Fibroblast of upper back skin (primary cell): ENCODE results near the gene MAPK14.
A peak's percentile ranks its signal among the peaks of the same experiment; 100 is the strongest.

Source experiments
- DNase-seq: peaks from one replicate; pipeline ENCODE4 v3.0.0-alpha.2; 2013

The MAPK14 gene

DNA sequence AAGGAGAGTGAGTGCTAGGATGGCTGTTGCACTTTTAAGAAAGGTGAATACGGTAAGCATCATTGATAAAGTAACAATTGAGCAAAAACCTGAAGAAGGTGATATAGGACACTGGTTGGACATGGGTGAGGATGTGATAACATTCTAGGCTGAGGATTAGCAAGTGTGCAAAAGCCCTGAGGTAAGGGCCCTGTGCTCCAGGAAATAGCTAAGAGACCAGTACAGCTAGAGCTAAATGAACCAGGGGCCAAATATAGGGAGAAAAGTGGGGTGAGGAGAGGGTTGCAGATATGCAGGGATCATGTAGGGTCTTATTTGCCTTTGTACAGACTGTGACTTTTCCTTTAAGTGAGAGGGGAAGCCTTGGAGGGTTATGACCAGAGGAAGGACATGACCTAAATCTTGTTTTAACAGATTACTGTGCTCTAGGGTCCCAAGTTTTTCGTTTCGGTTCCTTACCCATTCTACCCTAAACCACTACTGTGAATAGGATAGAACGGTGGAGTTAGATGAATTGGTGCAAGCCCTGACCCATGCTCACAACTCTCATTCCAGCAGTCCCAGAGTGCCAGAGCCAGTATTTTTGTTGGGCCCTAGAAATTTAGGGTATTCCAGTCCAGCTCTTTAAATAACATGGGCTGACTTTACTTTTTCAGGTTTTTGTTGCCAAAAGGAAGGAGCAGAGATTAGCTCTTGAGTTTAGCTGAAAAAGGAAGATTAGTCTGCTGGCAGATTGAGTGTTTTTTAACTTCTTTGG is 10.7 kb downstream of the MAPK14 start:
- no peak for DNase-seq

DNA sequence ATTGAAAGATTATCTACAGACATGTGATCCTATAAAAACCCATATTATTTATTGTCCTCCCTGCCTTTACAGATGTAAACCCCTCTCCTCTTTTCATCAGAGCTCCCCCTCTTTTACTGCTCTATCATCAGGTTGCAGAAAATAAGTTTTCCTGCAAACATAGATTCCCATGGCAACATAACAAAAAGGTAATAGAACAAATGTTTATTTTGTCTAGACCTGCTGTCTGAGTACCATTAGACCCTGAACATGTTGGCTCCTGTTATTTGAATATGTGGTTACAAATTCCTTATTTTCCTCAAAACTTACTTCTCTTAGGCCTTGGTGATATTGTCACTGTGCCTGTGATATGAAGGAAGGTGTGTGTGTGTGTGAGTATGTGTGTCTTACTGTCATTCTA is 11.5 kb downstream of the MAPK14 start:
- DNase-seq, result no peak

DNA sequence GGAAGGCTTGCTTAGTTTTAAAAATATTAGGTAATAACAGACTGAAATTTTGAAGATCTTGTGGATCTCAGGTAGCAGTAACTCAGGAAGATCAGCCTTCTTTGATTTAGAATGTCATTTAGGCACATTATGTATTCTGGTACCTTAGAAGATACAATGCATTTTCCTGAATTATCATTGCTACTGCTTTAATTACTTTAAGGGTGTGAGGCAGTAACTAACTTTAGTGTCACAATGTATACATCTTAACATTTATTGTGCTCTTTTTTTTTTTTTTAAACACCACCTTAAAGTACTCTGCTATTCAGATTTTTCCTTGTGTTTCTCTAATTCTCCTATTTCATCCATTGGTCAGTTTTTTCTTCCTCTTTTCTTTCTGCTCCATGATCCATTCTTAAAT is 13.3 kb downstream of the MAPK14 start:
- no peak for DNase-seq

DNA sequence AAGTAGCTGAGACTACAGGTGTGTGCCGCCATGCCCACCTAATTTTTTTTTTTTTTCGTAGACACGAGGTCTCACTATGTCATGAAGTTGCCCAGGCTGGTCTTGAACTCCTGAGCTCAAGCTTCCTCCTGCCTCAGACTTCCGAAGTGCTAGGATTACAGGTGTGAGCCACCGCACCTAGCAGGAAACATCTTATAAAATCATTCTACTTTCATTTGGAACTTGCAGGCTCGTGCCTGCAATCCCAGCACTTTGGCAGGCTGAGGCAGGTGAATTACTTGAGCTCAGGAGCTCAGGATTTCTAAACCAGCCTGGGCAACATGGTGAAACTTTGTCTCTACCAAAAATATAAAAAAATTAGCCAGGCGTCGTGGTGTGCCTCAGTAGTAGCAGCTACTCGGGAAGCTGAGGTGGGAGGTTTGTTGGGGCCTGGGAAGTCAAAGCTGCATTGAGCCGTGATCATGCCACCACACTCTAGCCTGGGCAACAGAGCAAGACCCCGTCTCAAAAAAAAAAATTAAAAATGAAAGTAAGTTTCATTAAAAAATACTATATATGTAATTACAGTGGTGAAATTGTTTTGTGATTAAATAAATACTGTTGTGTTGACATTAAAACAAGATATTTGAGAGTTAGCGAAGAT is 15.1 kb downstream of the MAPK14 start:
- DNase-seq, result no peak

DNA sequence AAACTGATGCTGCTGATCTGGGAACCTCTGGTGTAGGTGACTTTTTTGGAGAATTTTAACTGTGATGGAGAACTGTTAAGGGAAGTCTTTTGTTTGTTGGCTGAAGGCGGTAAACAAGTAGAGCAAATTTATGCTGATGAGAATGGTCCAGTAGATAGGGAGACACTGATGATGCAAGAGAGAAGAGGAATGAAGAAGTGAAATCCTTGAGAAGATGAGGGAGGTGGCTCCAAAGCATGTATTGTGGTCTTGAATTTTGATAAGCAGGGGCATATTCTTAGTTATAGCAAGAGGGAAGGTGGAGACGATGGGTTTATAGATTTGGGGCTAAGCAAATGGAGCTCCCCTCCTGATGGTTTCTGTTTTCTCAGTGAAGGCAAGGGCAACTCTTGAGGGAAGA is 22.0 kb downstream of the MAPK14 start:
- no peak for DNase-seq

DNA sequence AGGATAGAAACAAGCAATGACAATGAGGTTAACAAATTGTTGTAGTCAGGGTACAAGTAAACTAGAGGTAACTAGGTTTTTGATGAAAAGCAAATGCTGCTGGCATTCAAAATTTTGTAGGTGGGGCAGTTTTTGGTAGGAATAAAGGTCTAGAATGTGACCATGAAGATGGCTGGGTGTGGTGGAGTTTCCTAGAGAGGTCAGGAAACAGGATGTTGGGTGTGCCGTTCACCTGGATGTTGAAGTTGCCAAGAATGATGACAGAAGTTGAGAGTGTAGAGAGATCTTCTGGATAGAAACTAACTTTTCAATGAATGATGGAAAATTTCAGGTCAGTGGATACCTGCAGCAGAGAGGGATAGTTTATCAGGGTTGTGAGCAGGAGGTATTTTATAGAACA is 22.7 kb downstream of the MAPK14 start:
- no peak for DNase-seq

DNA sequence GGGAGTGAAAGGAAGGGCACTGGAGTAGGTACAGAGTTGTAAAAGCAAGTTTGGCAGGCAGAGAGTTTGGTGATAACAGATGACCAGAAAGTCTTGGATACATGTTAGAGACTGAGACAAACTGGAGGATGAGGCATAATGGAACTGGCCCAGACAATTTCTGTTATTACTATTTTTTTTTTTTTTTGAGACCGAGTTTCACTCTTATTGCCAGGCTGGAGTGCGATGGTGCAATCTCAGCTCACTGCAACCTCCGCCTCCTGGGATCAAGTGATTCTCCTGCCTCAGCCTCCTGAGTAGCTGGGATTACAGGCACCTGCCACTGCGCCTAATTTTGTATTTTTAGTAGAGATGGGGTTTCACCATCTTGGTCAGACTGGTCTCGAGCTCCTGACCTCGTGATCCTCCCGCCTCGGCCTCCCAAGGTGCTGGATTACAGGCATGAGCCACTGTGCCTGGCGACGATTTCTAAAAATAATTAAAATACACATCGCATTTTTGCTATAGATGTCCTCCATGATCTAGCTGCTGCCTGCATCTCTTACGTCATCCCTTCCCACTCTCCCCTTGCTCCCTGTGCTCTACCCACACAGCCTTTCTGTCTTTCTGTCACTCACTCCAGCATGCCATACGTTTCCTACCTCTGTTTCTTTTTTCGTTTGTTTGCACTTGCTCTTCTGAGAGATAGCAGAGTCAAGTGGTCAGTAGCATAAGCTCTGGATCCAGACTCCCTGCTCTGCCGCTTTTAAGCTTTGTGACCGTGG is 23.5 kb downstream of the MAPK14 start:
- no peak for DNase-seq

DNA sequence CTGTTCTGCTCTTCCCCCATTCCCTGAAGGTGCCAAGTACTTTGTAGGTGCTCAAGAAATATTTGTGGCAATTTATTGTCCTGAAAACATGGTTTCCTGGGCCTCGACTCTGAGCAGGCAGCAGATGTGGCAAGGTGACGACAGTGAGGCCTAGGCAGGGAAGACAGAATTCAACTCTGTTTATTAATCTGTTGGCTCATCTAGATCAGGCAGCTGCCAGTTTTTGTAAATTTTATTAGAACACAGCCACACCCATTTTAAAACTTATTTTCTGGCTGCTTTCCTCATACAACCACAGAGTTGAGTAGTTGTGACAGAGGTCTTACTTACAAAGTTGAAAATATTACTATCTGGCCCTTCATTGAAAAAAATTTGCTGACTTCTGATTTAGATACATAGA is 24.5 kb downstream of the MAPK14 start:
- peak; percentile 20 for DNase-seq

DNA sequence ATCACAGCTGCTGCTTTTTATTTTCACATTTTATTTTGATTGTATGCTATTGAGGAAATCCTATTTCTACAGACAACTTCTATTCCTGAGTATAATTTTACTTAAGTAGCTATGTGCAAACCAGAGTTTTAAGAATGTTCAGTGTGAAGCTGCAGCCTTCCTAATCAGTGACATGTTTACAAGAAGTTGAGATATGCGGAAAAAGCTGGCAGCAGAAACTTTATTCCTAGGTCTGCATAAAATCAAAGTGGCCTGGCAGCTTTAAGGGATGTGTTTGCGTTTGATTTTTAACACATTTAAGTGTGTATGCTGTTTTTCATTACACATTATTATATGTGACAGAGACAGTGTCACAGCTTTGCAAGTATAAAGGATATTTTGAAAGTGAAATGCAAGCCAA is 26.3 kb downstream of the MAPK14 start:
- DNase-seq, result no peak

DNA sequence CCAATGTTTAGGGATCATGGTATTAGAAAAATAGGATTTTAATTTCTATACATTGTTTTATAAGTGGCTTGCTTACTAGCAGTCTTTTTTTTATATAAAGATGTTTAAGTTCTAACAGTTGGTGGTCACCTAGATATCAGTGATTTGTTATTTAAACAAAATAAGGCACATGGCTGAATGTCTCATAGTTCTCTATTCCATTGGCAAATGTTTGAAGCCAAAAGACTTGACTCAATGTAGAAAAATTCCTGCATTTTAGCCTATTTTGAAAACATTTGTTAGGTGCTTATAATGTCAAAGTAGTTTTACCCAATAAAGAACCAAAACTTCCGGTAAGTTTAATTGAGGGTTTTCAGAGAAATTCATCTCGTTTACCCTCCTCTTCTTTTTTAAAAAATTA is 26.8 kb downstream of the MAPK14 start:
- no peak for DNase-seq

DNA sequence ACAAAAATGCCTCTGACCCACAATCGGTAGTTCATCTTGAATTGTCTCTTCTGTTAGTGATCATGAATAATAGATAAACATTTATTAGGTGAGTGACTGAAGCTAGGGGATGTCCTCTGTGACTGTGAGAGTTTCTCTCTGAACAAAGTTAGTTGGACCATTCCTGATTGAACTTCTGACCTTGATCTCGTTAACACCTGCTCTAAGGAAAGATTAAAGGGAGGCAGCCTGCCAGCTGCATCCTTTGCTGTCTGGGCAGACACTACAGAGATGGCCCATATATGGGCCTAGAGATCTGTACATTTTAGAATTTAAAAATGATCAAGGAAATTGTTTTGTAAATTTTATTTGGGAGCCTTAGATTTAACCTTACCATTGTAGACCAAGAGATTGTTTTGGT is 27.3 kb downstream of the MAPK14 start:
- DNase-seq, result no peak

DNA sequence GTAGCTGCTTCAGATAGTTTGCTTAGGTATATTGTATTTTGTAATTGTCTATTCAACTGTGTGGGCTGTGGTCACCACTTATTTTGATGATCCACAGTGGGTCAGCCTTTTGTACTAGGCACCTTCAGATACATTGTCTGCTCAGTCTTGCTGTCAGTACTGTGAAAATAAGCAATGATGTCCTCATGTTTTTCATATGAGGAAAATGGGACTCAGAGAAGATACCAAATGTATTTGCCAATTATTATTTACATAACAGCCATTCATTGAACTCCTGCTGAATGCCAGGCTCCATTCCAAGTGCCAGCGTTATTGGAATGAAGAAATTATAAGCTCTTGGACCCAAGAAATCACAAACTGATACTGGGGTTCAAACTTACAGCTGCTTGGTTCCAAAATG is 28.6 kb downstream of the MAPK14 start:
- no peak for DNase-seq

DNA sequence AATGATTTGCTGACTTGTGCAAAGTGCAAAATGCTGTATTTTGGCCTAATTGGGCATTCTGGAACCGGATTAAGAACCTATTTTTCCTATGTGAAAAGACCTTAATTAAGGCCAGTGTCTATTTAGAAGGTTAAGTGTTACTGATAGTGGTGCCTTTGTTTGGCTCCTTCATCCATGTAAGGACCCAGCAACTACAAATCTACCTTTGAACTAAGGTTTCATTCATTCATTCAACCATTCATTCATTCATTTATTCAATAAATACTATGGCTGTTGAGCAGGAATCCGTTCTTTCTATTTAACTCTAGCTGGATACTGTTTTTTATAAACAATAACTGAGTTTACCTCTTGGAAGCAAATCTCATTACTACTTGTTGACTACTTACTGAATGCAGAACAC is 33.6 kb downstream of the MAPK14 start:
- no peak for DNase-seq

DNA sequence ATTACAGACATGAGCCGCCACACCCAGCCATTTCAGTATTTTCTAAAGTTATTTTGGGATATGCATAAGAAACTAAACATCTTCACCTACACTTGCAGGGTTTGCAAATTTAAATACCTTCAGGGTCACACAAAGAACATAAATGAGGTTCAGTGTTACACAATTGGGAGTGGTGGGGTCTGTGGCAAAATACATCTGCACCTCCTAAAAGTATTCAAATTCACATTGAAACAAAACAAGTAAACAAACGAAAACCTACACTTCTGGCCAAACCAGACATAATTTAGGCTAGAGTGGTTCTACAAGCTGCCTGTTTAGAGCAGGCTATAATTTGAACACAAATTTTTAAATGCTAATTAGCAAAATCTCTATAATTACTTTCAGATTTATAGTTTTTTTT is 34.6 kb downstream of the MAPK14 start:
- DNase-seq, result no peak

DNA sequence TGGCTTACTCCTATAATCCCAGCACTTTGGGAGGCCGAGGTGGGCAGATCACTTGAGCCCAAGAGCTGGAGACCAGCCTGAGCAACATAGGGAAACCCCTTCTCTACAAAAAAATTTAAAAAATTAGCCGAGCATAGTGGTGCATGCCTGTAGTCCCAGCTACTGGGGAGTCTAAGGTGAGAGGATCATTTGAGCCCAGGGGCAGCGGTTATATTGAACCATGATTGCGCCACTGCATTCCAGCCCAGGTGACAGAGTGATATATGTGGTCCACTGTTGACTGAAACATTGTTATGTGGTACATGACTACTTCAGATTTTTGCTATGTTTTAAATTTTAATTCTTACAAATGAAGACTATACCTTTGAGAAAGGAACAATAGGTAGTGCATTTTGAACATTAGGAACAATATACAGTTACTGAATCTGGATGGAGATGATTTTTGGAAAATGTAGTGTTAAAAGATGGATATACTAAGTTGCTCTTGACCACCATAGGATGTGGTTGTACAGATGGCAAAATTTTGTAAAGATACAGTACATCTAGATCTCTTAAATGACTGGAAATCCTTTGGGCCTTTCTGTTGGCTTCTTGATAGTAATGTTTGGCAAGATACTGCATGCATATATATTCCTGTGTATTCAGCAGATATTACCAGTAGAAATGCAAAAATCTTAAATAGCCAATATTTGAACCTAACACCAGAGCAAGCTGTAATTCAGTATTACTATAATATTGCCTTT is 35.9 kb downstream of the MAPK14 start:
- no peak for DNase-seq

DNA sequence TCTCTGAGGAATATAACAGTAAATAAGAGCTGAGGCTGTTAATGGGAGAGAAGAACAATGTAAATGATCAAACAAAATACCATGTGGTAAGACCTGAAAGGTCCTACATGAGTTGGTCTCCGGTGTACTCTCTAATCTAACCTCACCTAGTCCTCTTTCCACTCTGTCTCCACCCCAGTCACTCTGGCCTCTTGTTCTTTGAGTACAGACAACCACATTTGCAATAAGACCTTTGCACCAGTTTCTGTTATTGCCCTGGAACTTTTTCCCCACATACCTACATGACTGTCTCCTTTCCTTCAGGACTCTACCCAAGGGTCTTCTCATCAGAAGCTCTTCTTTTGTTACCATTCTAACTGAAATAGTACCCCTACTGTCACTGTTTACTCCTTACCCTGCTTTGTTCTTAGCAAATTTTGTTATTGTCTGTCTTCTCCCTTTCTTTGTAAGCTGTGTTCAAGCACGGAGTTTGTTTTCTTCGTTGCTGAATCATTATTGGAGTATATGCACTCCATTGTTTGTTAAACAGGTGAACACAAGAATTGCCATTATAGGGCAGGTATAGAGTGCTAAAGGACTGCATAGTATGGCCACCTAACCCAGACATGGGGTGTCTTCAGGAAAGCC is 37.3 kb downstream of the MAPK14 start:
- DNase-seq, result no peak

DNA sequence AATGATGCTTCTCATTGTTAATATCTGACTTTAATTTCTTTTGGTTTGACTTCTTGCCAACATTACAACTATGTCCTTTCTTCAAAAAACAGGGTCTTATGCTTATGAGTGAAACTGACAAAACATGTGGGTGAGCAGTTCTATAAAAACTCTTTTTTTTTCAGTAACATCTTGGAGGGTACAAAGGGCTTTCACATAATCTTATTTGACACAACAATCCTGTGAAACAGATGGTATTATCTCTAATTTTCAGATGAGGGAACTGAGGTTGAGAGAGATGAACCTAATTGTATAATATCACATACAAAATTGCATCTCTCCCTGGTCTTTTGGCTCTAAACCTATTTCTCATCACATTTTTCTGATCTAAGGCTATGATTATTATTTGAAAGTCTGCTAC is 38.3 kb downstream of the MAPK14 start:
- DNase-seq, result no peak

DNA sequence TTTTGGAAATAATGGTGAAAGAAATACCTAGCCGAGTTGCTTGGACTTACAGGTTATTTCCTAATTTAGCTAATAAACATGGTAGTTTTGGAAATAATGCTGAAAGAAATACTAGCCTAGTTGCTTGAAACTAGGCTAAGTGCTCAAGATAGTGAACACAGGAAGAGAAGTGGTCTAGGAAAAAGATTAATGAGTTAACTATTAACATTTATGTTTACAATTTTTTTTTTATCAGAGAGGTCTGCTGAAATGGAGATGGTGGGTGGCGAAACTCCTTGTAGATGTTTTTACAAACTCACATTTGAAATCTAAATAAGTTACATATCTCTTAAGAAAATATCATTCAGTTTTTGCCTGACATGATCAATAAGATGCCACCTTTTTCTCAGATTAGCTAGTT is 39.2 kb downstream of the MAPK14 start:
- no peak for DNase-seq

DNA sequence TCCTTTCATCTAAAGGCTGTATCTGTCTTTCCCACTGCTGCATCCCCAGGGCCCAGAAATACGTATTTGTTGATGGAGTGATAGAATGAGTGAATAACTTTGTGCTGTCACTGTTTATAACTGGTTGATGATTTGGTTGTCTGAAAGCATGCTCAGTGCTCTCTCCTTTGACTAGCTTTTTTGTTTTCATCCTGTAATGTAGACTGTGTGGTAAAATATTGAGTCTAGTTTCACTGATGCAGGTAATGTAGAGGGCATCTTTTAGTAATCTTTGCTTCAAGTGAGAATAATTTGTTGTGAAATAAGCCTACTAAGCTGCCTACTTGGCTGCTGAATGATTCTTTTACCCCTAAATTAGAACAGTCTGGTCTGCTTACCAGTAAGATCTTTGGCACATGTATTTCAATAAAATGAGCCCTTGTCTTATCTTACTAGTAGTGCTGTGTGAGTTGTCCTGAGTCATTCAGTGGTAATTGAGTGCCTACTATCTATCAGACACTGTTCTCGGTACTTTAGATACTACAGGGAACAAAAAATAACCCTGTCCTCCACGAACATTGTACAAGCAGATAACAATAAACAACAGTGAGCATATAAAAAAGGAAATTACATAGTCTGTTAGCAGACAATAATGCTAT is 39.9 kb downstream of the MAPK14 start:
- no peak for DNase-seq

DNA sequence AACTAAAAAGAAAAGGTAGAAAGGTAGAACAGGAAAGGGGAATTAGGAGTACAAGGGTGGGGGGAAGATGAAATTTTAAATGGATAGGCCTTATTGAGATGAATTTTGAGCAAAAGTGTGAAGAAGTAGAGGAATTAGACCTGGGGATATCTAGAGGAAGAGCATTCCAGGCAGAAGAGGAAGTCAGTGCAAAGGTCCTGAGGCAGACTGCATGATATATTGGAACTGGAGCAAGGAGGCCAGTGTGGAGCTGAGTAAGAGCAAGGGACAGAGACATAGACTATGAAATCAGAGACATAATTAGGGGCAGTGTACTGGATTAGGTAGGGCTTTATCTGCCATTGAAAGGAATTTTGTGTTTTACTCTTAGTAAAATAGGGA is 40.4 kb downstream of the MAPK14 start:
- DNase-seq, result no peak

DNA sequence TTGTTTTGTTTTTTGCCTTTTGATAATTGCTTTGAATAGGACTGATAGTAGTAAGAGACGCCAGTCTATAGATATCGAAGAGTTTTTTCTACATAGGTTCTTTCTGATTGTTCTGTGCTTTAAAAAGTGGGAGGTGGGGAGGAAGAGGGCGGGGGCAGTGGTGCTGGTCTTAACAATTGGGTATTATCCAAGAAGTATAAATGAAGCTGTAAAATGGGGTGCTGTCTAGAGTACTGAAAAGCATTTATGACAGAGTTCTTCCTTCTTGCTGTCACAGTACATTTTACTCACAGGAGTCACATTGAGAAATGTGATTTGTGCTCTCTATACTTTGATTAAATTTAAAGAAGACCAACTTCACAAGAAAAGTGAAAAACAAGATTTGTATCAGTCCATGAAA is 41.0 kb downstream of the MAPK14 start:
- no peak for DNase-seq

DNA sequence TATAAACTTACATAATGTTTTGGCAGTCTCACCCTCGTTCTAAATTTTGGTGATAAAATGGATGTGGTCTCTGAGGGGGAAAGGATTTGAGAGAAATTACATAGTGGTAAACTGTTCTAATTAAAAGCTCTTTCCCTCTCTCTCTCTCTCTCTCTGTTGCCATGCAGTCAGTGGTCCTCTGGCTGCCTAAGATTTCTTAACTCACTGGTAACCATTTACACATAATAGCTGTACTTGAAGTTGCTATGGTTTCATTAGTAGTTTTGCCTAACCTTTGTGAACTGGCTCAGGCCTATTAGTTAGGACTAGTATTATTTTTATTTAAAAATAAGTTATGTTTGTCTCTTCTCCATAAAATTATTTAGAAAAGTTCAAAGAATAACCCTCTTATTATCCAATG is 42.0 kb downstream of the MAPK14 start:
- no peak for DNase-seq

DNA sequence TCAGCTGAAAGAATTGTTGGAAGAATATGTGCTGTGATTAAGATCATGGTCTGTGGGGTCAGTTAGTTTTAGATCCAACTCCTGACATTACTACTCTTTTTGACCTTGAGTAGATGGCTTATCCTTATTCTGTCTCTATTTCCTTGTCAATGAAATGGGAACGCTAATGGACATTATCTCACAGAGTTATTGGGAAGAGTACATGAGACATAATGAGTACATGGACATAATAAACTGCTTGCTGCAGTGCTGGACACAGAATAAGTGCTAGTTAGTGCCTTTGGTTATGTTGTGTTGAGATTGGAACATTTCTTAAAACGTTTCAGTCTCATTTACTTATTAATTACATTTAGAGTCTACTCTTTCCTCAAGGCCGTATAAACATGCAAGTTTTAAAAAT is 42.6 kb downstream of the MAPK14 start:
- no peak for DNase-seq
